ENCODE data around the gene PDIA6. TPM values are rescaled to one million over a fixed set of nuclear protein-coding genes. Genes with fewer than 3 reads are reported as not detected.

Gene PDIA6
- total and polyA plus RNA-seq, 9 of the 15 experiments (the other 6 are each of a cell fraction or from before 2014, with no cell fraction given), result 166 to 268 (median 229) TPM

DNA sequence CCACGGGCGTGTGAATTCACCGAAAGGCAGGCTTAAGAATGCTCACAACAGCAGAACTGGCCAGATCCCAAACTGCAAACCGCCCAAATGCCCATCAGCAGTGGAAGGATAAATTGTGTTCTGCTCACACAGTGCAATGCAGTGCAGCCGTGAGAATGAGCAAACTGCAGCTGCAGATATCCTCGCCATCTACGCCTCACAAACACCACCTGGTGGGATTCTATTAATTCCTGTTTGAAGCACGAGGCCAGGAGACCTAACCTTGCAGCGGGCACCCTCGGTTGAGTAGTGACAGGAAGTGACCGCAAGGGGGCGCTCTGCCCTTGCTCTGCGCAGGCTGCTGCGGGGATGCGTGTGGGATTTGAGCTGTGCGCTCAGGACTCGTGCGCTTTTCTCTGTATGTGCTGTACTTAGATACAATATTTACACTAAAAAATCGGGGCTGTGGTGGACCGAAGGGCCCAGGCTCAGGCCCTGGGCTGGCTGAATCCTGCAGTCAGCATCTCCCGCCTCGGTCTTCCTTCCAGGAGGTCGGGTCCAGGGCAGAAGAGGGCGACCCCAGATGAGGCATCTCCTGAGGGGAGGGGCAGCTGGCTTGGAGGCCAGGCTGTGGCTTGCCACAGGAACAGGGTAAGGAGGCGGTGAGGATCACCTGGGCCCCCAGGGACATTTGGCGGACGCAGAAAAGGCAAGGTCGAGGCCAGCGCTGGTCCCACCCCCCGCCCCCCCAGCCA is 19.8 kb upstream of the PDIA6 start:
- H2AFZ ChIP-seq (ENCODE audit: low read depth, low read length), result no peak overlapping the region
- H3K36me3 ChIP-seq (ENCODE audit: control insufficient read depth, insufficient read depth, low read length), result no peaks in the 10 kb centered on the region
- H3K4me3 ChIP-seq, result no peak overlapping the region
- in situ Hi-C loops (cut with MboI), result loop anchor here (25.0 kb wide), 1 partner anchor 580 kb away; no protein-coding TSS in a partner anchor
- peak; percentile 85 to 87 (median 86) for DNase-seq (ENCODE audit: extremely low read depth in 1 of 4, low spot score in 3 of 4)
- no peaks in the 10 kb centered on the region for H3K9me3 ChIP-seq (replicated peaks; ENCODE audit: control insufficient read depth, insufficient read depth, low read depth, low read length)
- no peaks in the 10 kb centered on the region for H3K79me2 ChIP-seq (ENCODE audit: control insufficient read depth, insufficient read depth, low read length)
- H3K9ac ChIP-seq (ENCODE audit: insufficient read depth in 1 of 2, low read depth in 2 of 2, low read length in 2 of 2), result no peak overlapping the region
- BruUV-seq (replicated peaks), result no TSS peak
- FAIRE-seq, result peak; percentile 97
- CTCF ChIA-PET (ENCODE audit: low intra/inter-chr PET ratio), result interaction anchor here (0.6 to 5.7 kb wide), 6 partner anchors 23 to 751 kb away, joined by 4 to 32 read pairs (median 6); a partner anchor contains a TSS
- H3K4me1 ChIP-seq (replicated peaks in 1 of 2; ENCODE audit: control insufficient read depth in 2 of 2, insufficient read depth in 2 of 2, low read length in 2 of 2), result peaks cover 0 to 13% of the 10 kb centered on the region in 2 experiments; a peak in 3 of 5 replicates
- ATAC-seq, result peak; percentile 92
- H3K4me2 ChIP-seq (ENCODE audit: insufficient read depth, low read length), result no peak overlapping the region
- H4K20me1 ChIP-seq (replicated peaks; ENCODE audit: control insufficient read depth, insufficient read depth, low read length), result peaks cover 12% of the 10 kb centered on the region
- peaks cover 38 to 54% of the 10 kb centered on the region in 2 experiments for H3K27me3 ChIP-seq (ENCODE audit: control insufficient read depth in 2 of 2, insufficient read depth in 2 of 2, low read length in 2 of 2)
- H3K27ac ChIP-seq (ENCODE audit: extremely low read depth, low read depth, low read length), result no peak overlapping the region
- intact Hi-C loops (cut with micrococcal nuclease), result loop anchor here (1.0 to 10.0 kb wide), 6 partner anchors 45 to 850 kb away; no protein-coding TSS in a partner anchor
- POLR2A ChIA-PET, result interaction anchor here (0.5 to 1.0 kb wide), 6 partner anchors 14 to 295 kb away, joined by 3 to 4 read pairs (median 4); no protein-coding TSS in a partner anchor
- WGBS (ENCODE audit: insufficient coverage, low coverage, missing lambda C conversion rate), result 5% methylated on average over 30 of the region's 30 CpGs
- no peaks in the 10 kb centered on the region for H3K9me1 ChIP-seq (ENCODE audit: control insufficient read depth, insufficient read depth, low read length)
- TF ChIP-seq FOXK2 (conservative IDR thresholded peaks at IDR 0.05 in 1 of 2, IDR thresholded peaks at IDR 0.05 in 1 of 2; ENCODE audit: low read depth in 2 of 2) (no peak), RCOR1 (IDR thresholded peaks at IDR 0.05; ENCODE audit: borderline replicate concordance in 1 of 2, low read depth in 2 of 2, low read length in 2 of 2) (peak in 1 of 2 experiments; percentile 79; a peak in 2 of 4 replicates), CBX5 (IDR thresholded peaks at IDR 0.05; ENCODE audit: borderline replicate concordance, low read depth) (no peak), TAF9B (IDR thresholded peaks at IDR 0.05; ENCODE audit: partially characterized antibody) (no peak), ZNF175 (CRISPR knock-in tag; IDR thresholded peaks at IDR 0.05; ENCODE audit: low read depth) (no peak), LEF1 (IDR thresholded peaks at IDR 0.05) (no peak), SNRNP70 (optimal IDR thresholded peaks at IDR 0.05; ENCODE audit: low read depth, low read length) (no peak), HNRNPUL1 (IDR thresholded peaks at IDR 0.05; ENCODE audit: low read length) (no peak), GATAD2B (IDR thresholded peaks at IDR 0.05; ENCODE audit: borderline replicate concordance) (no peak), RFX1 (IDR thresholded peaks at IDR 0.05) (no peak), TCFL5 (CRISPR knock-in tag; conservative IDR thresholded peaks at IDR 0.05) (no peak), ZSCAN32 (CRISPR knock-in tag; IDR thresholded peaks at IDR 0.05) (0 out of 2 replicates have a peak, but pooled peaks have one; percentile 32), CEBPB (tag; IDR thresholded peaks at IDR 0.05) (no peak), YBX1 (IDR thresholded peaks at IDR 0.05) (no peak), ZNF12 (CRISPR knock-in tag; IDR thresholded peaks at IDR 0.05) (no peak)
- TF ChIP-seq, protein P1, sequence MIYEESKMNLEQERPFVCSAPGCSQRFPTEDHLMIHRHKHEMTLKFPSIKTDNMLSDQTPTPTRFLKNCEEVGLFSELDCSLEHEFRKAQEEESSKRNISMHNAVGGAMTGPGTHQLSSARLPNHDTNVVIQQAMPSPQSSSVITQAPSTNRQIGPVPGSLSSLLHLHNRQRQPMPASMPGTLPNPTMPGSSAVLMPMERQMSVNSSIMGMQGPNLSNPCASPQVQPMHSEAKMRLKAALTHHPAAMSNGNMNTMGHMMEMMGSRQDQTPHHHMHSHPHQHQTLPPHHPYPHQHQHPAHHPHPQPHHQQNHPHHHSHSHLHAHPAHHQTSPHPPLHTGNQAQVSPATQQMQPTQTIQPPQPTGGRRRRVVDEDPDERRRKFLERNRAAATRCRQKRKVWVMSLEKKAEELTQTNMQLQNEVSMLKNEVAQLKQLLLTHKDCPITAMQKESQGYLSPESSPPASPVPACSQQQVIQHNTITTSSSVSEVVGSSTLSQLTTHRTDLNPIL (CRISPR knock-in tag; IDR thresholded peaks at IDR 0.05), result no peak
- TF ChIP-seq, protein P2, sequence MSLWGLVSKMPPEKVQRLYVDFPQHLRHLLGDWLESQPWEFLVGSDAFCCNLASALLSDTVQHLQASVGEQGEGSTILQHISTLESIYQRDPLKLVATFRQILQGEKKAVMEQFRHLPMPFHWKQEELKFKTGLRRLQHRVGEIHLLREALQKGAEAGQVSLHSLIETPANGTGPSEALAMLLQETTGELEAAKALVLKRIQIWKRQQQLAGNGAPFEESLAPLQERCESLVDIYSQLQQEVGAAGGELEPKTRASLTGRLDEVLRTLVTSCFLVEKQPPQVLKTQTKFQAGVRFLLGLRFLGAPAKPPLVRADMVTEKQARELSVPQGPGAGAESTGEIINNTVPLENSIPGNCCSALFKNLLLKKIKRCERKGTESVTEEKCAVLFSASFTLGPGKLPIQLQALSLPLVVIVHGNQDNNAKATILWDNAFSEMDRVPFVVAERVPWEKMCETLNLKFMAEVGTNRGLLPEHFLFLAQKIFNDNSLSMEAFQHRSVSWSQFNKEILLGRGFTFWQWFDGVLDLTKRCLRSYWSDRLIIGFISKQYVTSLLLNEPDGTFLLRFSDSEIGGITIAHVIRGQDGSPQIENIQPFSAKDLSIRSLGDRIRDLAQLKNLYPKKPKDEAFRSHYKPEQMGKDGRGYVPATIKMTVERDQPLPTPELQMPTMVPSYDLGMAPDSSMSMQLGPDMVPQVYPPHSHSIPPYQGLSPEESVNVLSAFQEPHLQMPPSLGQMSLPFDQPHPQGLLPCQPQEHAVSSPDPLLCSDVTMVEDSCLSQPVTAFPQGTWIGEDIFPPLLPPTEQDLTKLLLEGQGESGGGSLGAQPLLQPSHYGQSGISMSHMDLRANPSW (CRISPR knock-in tag; IDR thresholded peaks at IDR 0.05), result no peak
- TF ChIP-seq, protein P3, sequence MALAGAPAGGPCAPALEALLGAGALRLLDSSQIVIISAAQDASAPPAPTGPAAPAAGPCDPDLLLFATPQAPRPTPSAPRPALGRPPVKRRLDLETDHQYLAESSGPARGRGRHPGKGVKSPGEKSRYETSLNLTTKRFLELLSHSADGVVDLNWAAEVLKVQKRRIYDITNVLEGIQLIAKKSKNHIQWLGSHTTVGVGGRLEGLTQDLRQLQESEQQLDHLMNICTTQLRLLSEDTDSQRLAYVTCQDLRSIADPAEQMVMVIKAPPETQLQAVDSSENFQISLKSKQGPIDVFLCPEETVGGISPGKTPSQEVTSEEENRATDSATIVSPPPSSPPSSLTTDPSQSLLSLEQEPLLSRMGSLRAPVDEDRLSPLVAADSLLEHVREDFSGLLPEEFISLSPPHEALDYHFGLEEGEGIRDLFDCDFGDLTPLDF (CRISPR knock-in tag; IDR thresholded peaks at IDR 0.05), result no peak

Data from K562 (cell line).